Omental fat pad (tissue), 4 donors: ENCODE results near the gene ALPP. TPM values are rescaled to one million over a fixed set of nuclear protein-coding genes. Genes with fewer than 3 reads are reported as not detected.
"Not testable (repeated sequence)": the region's sequence is repeated elsewhere in the genome, so short reads cannot be mapped to it uniquely, and the experiment has no call there.

Source experiments
- ATAC-seq: fragments of 150-250 bp; one replicate; pipeline ENCODE4 v1.9.1; 2016; ENCODE audit warnings: mild to moderate bottlenecking, moderate library complexity; ENCODE audit not compliant: low FRiP score
- DNase-seq: peaks from one replicate; pipeline ENCODE4 v3.0.0-alpha.2; 2019; ENCODE audit warnings: low spot score
- CTCF ChIP-seq, 3 donors: fragments of 450-650 bp; IDR thresholded peaks; one replicate each; pipeline ENCODE4 v1.5.1; 2016 to 2017; ENCODE audit warnings: antibody characterized with exemption in 3 of 3, mild to moderate bottlenecking in 3 of 3, moderate library complexity in 2 of 3
- total RNA-seq, 4 donors: library from RNA; depleted of rRNA; stranded (reverse); fragments of >200 nt; gene quantifications; one replicate each; pipeline ENCODE4 v1.1.0, GENCODE V29; 2016

Gene ALPP
- total RNA-seq, 4 donors from 2014 or later = not detected

GRCh38 chr2:232377319-232377718 is 1.2 kb upstream of the ALPP start:
- TF ChIP-seq CTCF (IDR thresholded peaks at IDR 0.05) = no peak
- ATAC-seq = no peak
- DNase-seq = no peak

- no peak for TF ChIP-seq CTCF (IDR thresholded peaks at IDR 0.05)
- DNase-seq (no peak), ATAC-seq (no peak)
Observed at GRCh38 chr2:232377841-232378734, 463 bp upstream of the ALPP start.

GRCh38 chr2:232379610-232380590 is 1.3 kb downstream of the ALPP start:
- DNase-seq, ATAC-seq: not testable (repeated sequence)

- ATAC-seq, DNase-seq: not testable (repeated sequence)
Observed at GRCh38 chr2:232381204-232382031, 2.9 kb downstream of the ALPP start.

- no peak for ATAC-seq
- no peak for TF ChIP-seq CTCF (IDR thresholded peaks at IDR 0.05)
- DNase-seq = no peak
Observed at GRCh38 chr2:232382331-232383225, 4.0 kb downstream of the ALPP start.

GRCh38 chr2:232384466-232384865 is 5.9 kb downstream of the ALPP start:
- DNase-seq (no peak), ATAC-seq (no peak)
- TF ChIP-seq CTCF (IDR thresholded peaks at IDR 0.05) = no peak

GRCh38 chr2:232385058-232385457 is 6.5 kb downstream of the ALPP start:
- not testable (repeated sequence) for ATAC-seq, DNase-seq
